ENCODE measurements around the gene NACA2. TPM values are rescaled to one million over a fixed set of nuclear protein-coding genes. Genes with fewer than 3 reads are reported as not detected.
"Not testable (repeated sequence)": the region's sequence is repeated elsewhere in the genome, so short reads cannot be mapped to it uniquely, and the experiment has no call there.

The NACA2 gene
- total RNA-seq, 1 donor = not detected

GRCh38 chr17:61632826-61633225, 41.8 kb upstream of the NACA2 start:
- no peak overlapping the region for H3K4me3 ChIP-seq (ENCODE audit: low read depth, low read length)
- TF ChIP-seq CTCF (IDR thresholded peaks at IDR 0.05; ENCODE audit: insufficient read depth, low read length) = no peak
- DNase-seq (ENCODE audit: low read depth) = no peak

- no peak overlapping the region for H3K4me3 ChIP-seq (ENCODE audit: low read depth, low read length)
- no peak for DNase-seq (ENCODE audit: low read depth)
- TF ChIP-seq CTCF (IDR thresholded peaks at IDR 0.05; ENCODE audit: insufficient read depth, low read length) = no peak
These were observed 40.8 kb upstream of the NACA2 start for GRCh38 chr17:61631800-61632199.

GRCh38 chr17:61628158-61628557, 37.1 kb upstream of the NACA2 start:
- H3K4me3 ChIP-seq (ENCODE audit: low read depth, low read length); DNase-seq (ENCODE audit: low read depth): not testable (repeated sequence)

- no peak for DNase-seq (ENCODE audit: low read depth)
- no peak for TF ChIP-seq CTCF (IDR thresholded peaks at IDR 0.05; ENCODE audit: insufficient read depth, low read length)
- no peak overlapping the region for H3K4me3 ChIP-seq (ENCODE audit: low read depth, low read length)
These were observed 36.6 kb upstream of the NACA2 start for GRCh38 chr17:61627658-61628057.

GRCh38 chr17:61627125-61627524, 36.1 kb upstream of the NACA2 start:
- DNase-seq (ENCODE audit: low read depth) = no peak
- TF ChIP-seq CTCF (IDR thresholded peaks at IDR 0.05; ENCODE audit: insufficient read depth, low read length) = no peak
- no peak overlapping the region for H3K4me3 ChIP-seq (ENCODE audit: low read depth, low read length)

- no peak for TF ChIP-seq CTCF (IDR thresholded peaks at IDR 0.05; ENCODE audit: insufficient read depth, low read length)
- H3K4me3 ChIP-seq (ENCODE audit: low read depth, low read length) = no peak overlapping the region
- no peak for DNase-seq (ENCODE audit: low read depth)
These were observed 34.5 kb upstream of the NACA2 start for GRCh38 chr17:61625564-61625963.

- no peak for DNase-seq (ENCODE audit: low read depth)
- no peak overlapping the region for H3K4me3 ChIP-seq (ENCODE audit: low read depth, low read length)
- no peak for TF ChIP-seq CTCF (IDR thresholded peaks at IDR 0.05; ENCODE audit: insufficient read depth, low read length)
These were observed 33.9 kb upstream of the NACA2 start for GRCh38 chr17:61624951-61625350.
